Limb (tissue), 2 donors: ENCODE measurements around the gene HRAS.

ENCODE experiments used
- DNase-seq, 2 donors: peaks; one replicate each; pipeline ENCODE4 v3.0.0-alpha.2; 2016; ENCODE audit errors: extremely low spot score in 2 of 2

The HRAS gene

GRCh38 chr11:514606-515005, 20.8 kb downstream of the HRAS start:
- DNase-seq, result no peak

GRCh38 chr11:512761-513595, 22.4 kb downstream of the HRAS start:
- no peak for DNase-seq

GRCh38 chr11:508956-509355, 26.4 kb downstream of the HRAS start:
- DNase-seq, result no peak

- peak in 1 of 2 donors; percentile 32 for DNase-seq
Observed at GRCh38 chr11:507727-508515, 27.5 kb downstream of the HRAS start.

- peak; percentile 96 to 100 for DNase-seq
Observed at GRCh38 chr11:506995-507726, 28.2 kb downstream of the HRAS start, which contains the start of gene RNH1. TSS of gene RNH1 (minus strand) at chr11:507242. CDS start at chr11:502162, 5,080 bp downstream.

GRCh38 chr11:506238-506994, 29.0 kb downstream of the HRAS start:
- peak; percentile 96 to 99 for DNase-seq

GRCh38 chr11:504994-505344, 30.4 kb downstream of the HRAS start:
- DNase-seq, result no peak

GRCh38 chr11:504053-504993, 31.1 kb downstream of the HRAS start:
- DNase-seq, result peak; percentile 30 to 67

GRCh38 chr11:503179-503981, 32.0 kb downstream of the HRAS start:
- DNase-seq, result peak in 1 of 2 donors; percentile 30

GRCh38 chr11:502288-503178, 32.8 kb downstream of the HRAS start:
- peak in 1 of 2 donors; percentile 40 for DNase-seq

GRCh38 chr11:501683-502287, 33.6 kb downstream of the HRAS start:
- DNase-seq, result no peak

- DNase-seq, result no peak
Observed at GRCh38 chr11:501001-501682, 34.2 kb downstream of the HRAS start.

- DNase-seq, result no peak
Observed at GRCh38 chr11:499201-500076, 35.9 kb downstream of the HRAS start.

GRCh38 chr11:498297-499181, 36.8 kb downstream of the HRAS start:
- peak in 1 of 2 donors; percentile 29 for DNase-seq
